ENCODE measurements around the gene RASA1. TPM values are rescaled to one million over a fixed set of nuclear protein-coding genes. Genes with fewer than 3 reads are reported as not detected.

The RASA1 gene
- total RNA-seq, 1 experiment from 2014 or later, result 29.0 TPM

GRCh38 chr5:87277279-87277835 lies 9.7 kb downstream of the RASA1 start:
- intact Hi-C loops (cut with micrococcal nuclease; ENCODE audit: unreplicated experiment), result no loop called here
- Histone ChIP-seq H3K36me3 (ENCODE audit: control insufficient read depth, insufficient read depth, low read length) (no peaks in the 10 kb centered on the region), H3K4me3 (ENCODE audit: low read depth in 2 of 2, low read length in 2 of 2) (no peak overlapping the region), H3K27ac (ENCODE audit: low read length) (no peak overlapping the region), H3K9me3 (ENCODE audit: control insufficient read depth, insufficient read depth, low read depth, low read length) (no peaks in the 10 kb centered on the region), H3K27me3 (ENCODE audit: control insufficient read depth, insufficient read depth, low read length) (no peaks in the 10 kb centered on the region), H3K4me1 (ENCODE audit: control insufficient read depth, insufficient read depth, low read length) (peaks cover 3% of the 10 kb centered on the region; the same call in 1 of the 2 replicates)
- ChIA-PET CTCF (no interaction called here), POLR2A (no interaction called here)
- in situ Hi-C loops (cut with HindIII; ENCODE audit: low pct_unique_long_range_greater_than_20kb, low sequenced_read_pairs), result no loop called here
- no TSS peak for BruUV-seq (replicated peaks)
- TF ChIP-seq POLR2AphosphoS5 (IDR thresholded peaks at IDR 0.05; ENCODE audit: low read depth, low read length), result no peak
- TF ChIP-seq REST (IDR thresholded peaks at IDR 0.05; ENCODE audit: insufficient read depth in 1 of 2, low read depth in 2 of 2, low read length in 1 of 2), result no peak
- no peak for TF ChIP-seq CTCF (IDR thresholded peaks at IDR 0.05)
- ATAC-seq (no peak), DNase-seq (ENCODE audit: low read depth, low spot score) (no peak)

- no TSS peak for BruUV-seq (replicated peaks)
- in situ Hi-C loops (cut with HindIII; ENCODE audit: low pct_unique_long_range_greater_than_20kb, low sequenced_read_pairs), result no loop called here
- peaks cover 3% of the 10 kb centered on the region; the same call in 1 of the 2 replicates for H3K4me1 ChIP-seq (ENCODE audit: control insufficient read depth, insufficient read depth, low read length)
- no peaks in the 10 kb centered on the region for H3K36me3 ChIP-seq (ENCODE audit: control insufficient read depth, insufficient read depth, low read length)
- H3K27ac ChIP-seq (ENCODE audit: low read length), result no peak overlapping the region
- TF ChIP-seq SIN3A (IDR thresholded peaks at IDR 0.05; ENCODE audit: borderline replicate concordance, insufficient read depth, low read depth, low read length) (no peak), CTCF (IDR thresholded peaks at IDR 0.05) (no peak), REST (IDR thresholded peaks at IDR 0.05; ENCODE audit: insufficient read depth in 1 of 2, low read depth in 2 of 2, low read length in 1 of 2) (no peak), POLR2AphosphoS5 (IDR thresholded peaks at IDR 0.05; ENCODE audit: low read depth, low read length) (no peak)
- no peak for ATAC-seq
- H3K27me3 ChIP-seq (ENCODE audit: control insufficient read depth, insufficient read depth, low read length), result no peaks in the 10 kb centered on the region
- CTCF ChIA-PET, result no interaction called here
- H3K4me3 ChIP-seq (ENCODE audit: low read depth in 2 of 2, low read length in 2 of 2), result no peak overlapping the region
- DNase-seq (ENCODE audit: low read depth, low spot score), result no peak
- POLR2A ChIA-PET, result no interaction called here
- intact Hi-C loops (cut with micrococcal nuclease; ENCODE audit: unreplicated experiment), result no loop called here
- no peaks in the 10 kb centered on the region for H3K9me3 ChIP-seq (ENCODE audit: control insufficient read depth, insufficient read depth, low read depth, low read length)
Measured at GRCh38 chr5:87278590-87279100, 11.0 kb downstream of the RASA1 start.
